HEK293 (cell line): ENCODE data around the gene UBE3B.

Experiments used
- PRDM10 ChIP-seq: fragments of 450-650 bp; formaldehyde crosslinking; IDR thresholded peaks from 2 replicates; pipeline ENCODE4 v1.5.1; 2016; ENCODE audit warnings: missing biosample characterization, missing genetic modification characterization
- ZNF335 ChIP-seq: fragments of 450-650 bp; formaldehyde crosslinking; conservative IDR thresholded peaks from 2 replicates; pipeline ENCODE4 v1.5.1; 2016; ENCODE audit warnings: missing biosample characterization, missing genetic modification characterization

DNA sequence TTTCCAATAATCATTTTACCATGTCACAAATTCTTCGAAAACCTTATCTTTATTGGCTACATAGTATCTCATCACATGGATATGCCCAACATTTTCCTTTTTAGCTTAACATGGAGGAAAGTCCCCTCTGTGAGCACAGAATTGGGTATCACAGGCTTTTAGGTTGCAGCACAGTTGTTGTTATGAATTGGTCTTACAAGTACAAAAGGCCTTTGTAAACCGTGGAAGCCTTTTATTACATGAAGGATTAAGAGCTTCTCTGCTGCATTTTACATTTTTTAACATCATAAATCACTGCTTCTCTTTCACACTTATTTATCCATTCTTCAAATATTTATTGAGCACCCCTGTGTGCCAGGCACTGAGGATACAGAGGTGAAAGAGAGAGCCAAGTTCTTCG, 26.2 kb downstream of the UBE3B start:
- TF ChIP-seq ZNF335 (tag by site-specific recombination) (no peak), PRDM10 (tag by site-specific recombination) (no peak)
